SK-N-SH treated with all-trans-retinoic acid at 6 μM for 48 hours (cell line): ENCODE measurements around the gene OR4D6.

Source experiments
- PATZ1 ChIP-seq: fragments of 250-450 bp; sonication (Bioruptor Pico); IDR thresholded peaks from 2 replicates; pipeline ENCODE4 v1.8.0; 2020; ENCODE audit warnings: mild to moderate bottlenecking, moderate library complexity, borderline replicate concordance
- ZNF565 ChIP-seq: fragments of 450-650 bp; formaldehyde crosslinking; conservative IDR thresholded peaks from 2 replicates; pipeline ENCODE4 v1.5.0; 2020; ENCODE audit warnings: low read depth, mild to moderate bottlenecking, moderate library complexity
- ZNF70 ChIP-seq: fragments of 450-650 bp; formaldehyde crosslinking; IDR thresholded peaks from 2 replicates; pipeline ENCODE4 v1.5.0; 2020; ENCODE audit warnings: mild to moderate bottlenecking, moderate library complexity

GRCh38 chr11:59501931-59502330 lies 45.2 kb downstream of the OR4D6 start:
- TF ChIP-seq ZNF70 (CRISPR knock-in tag) (no peak), PATZ1 (CRISPR knock-in tag) (no peak), ZNF565 (CRISPR knock-in tag) (no peak)
